Aorta (tissue), 5 donors: ENCODE measurements around the gene MRPS17. TPM values are rescaled to one million over a fixed set of nuclear protein-coding genes. Genes with fewer than 3 reads are reported as not detected.

Source experiments
- ATAC-seq: fragments of 200-7000 bp; cut with Tn5 transposase; one replicate; pipeline ENCODE4 v1.9.1; 2022; ENCODE audit warnings: moderate library complexity; ENCODE audit not compliant: low FRiP score
- DNase-seq, 2 donors: peaks; one replicate each; pipeline ENCODE4 v3.0.0-alpha.2; 2020
- H3K27ac ChIP-seq, 2 donors: one replicate each; pipeline ENCODE4 v1.5.1; 2013; ENCODE audit warnings: low read length in 2 of 2, mild to moderate bottlenecking in 2 of 2, moderate library complexity in 2 of 2, control low read depth in 1 of 2, inconsistent platforms in 1 of 2, low read depth in 1 of 2
- H3K27me3 ChIP-seq, 2 donors: one replicate each; pipeline ENCODE4 v1.6.1; 2013; ENCODE audit warnings: control low read depth in 1 of 2, low read length in 1 of 2, mild to moderate bottlenecking in 1 of 2, moderate library complexity in 1 of 2; ENCODE audit not compliant: insufficient read depth in 2 of 2, control insufficient read depth in 1 of 2
- H3K36me3 ChIP-seq, 2 donors: one replicate each; pipeline ENCODE4 v1.6.1; 2013; ENCODE audit warnings: control low read depth in 1 of 2, low read length in 1 of 2, mild to moderate bottlenecking in 1 of 2; ENCODE audit not compliant: insufficient read depth in 2 of 2, control insufficient read depth in 1 of 2
- H3K4me1 ChIP-seq, 2 donors: one replicate each; pipeline ENCODE4 v1.6.1; 2013; ENCODE audit warnings: low read length in 2 of 2, control low read depth in 1 of 2, mild to moderate bottlenecking in 1 of 2, moderate library complexity in 1 of 2; ENCODE audit not compliant: insufficient read depth in 2 of 2, control insufficient read depth in 1 of 2
- H3K4me3 ChIP-seq, 2 donors: one replicate each; pipeline ENCODE4 v1.5.1; 2013; ENCODE audit warnings: low read length in 2 of 2, control low read depth in 1 of 2, mild to moderate bottlenecking in 1 of 2
- H3K9me3 ChIP-seq: one replicate; pipeline ENCODE4 v1.6.1; 2013; ENCODE audit warnings: mild to moderate bottlenecking, low read length; ENCODE audit not compliant: control insufficient read depth
- WGBS, 2 donors: extraction: QIAGEN DNeasy Blood & Tissue Kit; methylation state at CpG; one replicate each; pipeline ENCODE4 v1.1.7; 2013; 5-methylcytosine and 5-hydroxymethylcytosine counted together
- intact Hi-C, 2 donors: fragments of 100-400 bp; cut with DNase I; formaldehyde crosslinking; loops; one replicate each; pipeline versions ENCODE4 v1.14.2 to v1.15.0; 2022
- long read RNA-seq, 2 donors: library from polyadenylated mRNA; unstranded; transcript quantifications; one replicate each; pipeline ENCODE4 v2.0.0, GENCODE V29; 2020 to 2021
- polyA plus RNA-seq, 2 donors: library from polyadenylated mRNA; stranded (reverse); fragments of 200-250 nt; gene quantifications; one replicate each; pipeline ENCODE4 v1.2.3, GENCODE V29; 2013
- total RNA-seq, 2 donors: library from RNA; stranded (reverse); fragmentation: NEBNext Ultra II Directional; extraction: Animal tissue kit (Norgen Biotek cat#: 25700); gene quantifications; one replicate each; pipeline ENCODE4 v1.2.1, GENCODE V29; 2021
- donor health status: healthy with polysubstance abuse.
- donor health status: Bipolar disorder and iron deficiency.
- donor health status: DM: no; HTN: no; CAD: no.
- donor health status: DM: no; HTN: no; CAD: no.
- donor health status: DM: yes; HTN: yes; CAD: no.

Gene MRPS17
- total RNA-seq (1 to 10 TPM; 8.6 to 9.0 TPM), polyA plus RNA-seq (1 to 10 TPM; 7.9 to 9.4 TPM)
- long read RNA-seq, donor 1, transcript MRPS17-201 (3 exons, 1,845 nt) = major isoform, 15 of 16 reads
- long read RNA-seq, donor 1, partial matches to known transcripts = 0 of 16 reads
- long read RNA-seq, donor 1, other reads (novel, unspliced or antisense) = 1 of 16 reads
- long read RNA-seq, donor 2, transcript MRPS17-201 (3 exons, 1,845 nt) = major isoform, 5 of 5 reads
- long read RNA-seq, donor 2, partial matches to known transcripts = 0 of 5 reads
- long read RNA-seq, donor 2, other reads (novel, unspliced or antisense) = 0 of 5 reads

DNA sequence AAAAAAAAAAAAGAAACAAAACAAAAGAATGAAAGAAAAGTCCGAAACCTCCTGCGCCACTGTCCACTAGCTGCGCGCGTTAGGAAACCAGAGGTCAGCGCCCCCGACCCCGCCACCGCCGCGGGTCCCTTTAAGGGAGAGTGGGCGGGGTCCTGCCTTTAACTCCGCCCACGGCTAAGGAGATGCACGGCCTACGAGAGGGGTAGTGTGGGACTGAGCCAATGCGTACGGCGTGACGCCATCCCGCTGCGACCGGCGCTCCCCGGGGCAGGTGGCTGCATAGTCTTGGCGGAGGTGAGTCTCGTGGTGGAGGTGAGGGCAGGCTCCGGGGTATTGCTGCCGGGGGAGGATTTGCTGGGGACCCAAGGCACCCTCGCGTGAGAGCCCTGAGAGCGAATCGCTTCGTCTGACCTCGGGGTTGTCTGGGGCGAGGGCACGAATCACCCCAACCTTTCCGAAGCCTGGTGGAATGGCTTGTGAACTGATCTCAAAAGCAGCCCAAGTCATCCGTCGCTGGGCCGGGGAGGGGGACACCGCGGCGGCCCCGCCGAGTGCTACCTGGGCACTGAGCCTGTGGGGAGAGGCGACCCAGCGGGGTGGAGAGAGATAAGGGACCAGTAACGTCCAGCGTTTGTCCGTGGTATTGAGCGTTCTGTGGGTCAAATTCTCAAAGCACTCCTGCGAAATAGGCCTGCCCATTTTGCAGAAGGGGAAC lies at the start of gene MRPS17:
Gene MRPS17 (plus strand): TSS at position 241 of the 715 bp plus-strand sequence. CDS start 1,319 bp downstream, outside the sequence.
- peak; percentile 93 to 97 for DNase-seq
- H3K4me1 ChIP-seq = no peaks in the 10 kb centered on the region
- peak within 1 kb of the TSS; percentile 40 to 42 for H3K4me3 ChIP-seq
- peak; percentile 99 for ATAC-seq
- peaks cover 0 to 2% of the 10 kb centered on the region in 2 donors for H3K36me3 ChIP-seq
- no peaks in the 10 kb centered on the region for H3K9me3 ChIP-seq
- 1% methylated on average over 53 of the region's 53 CpGs for WGBS, 2 donors
- no peaks in the 10 kb centered on the region for H3K27me3 ChIP-seq
- intact Hi-C loops = loop anchor here in 1 of 2 donors (5.0 kb wide), 2 partner anchors 64 to 584 kb away; partner anchors contain the start of genes LANCL2 and ZNF713
- peak within 1 kb of the TSS in 1 of 2 donors; percentile 29 for H3K27ac ChIP-seq

GRCh38 chr7:55903985-55904759 lies 47.5 kb upstream of the MRPS17 start:
- no peak overlapping the region for H3K27ac ChIP-seq
- DNase-seq = no peak
- no peaks in the 10 kb centered on the region for H3K9me3 ChIP-seq
- 83 to 94% methylated on average over 2 to 8 of the region's 8 CpGs for WGBS, 2 donors
- no peaks in the 10 kb centered on the region for H3K4me1 ChIP-seq
- peaks cover 0 to 2% of the 10 kb centered on the region in 2 donors for H3K36me3 ChIP-seq
- H3K4me3 ChIP-seq = no peak overlapping the region
- ATAC-seq = no peak
- intact Hi-C loops = no loop called here
- no peaks in the 10 kb centered on the region for H3K27me3 ChIP-seq

DNA sequence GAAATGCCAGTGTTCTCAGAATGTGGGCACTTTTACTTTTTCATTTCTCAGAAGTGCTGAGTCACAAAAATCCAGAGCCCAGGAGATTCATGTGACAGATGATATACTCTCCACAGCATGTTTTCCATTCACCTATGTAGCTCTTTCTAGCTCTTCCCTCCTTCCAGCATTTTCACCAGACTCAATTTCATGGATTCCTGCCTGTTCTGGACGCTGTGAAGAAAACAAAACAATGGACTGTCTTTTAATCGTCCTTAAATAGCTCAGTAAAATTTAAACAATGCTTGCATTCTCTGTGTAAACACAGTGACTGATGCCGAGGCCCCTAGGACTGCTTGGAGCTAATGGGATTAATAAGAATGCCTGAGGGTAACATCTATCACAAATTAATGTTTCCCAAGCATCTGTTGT lies 38.9 kb upstream of the MRPS17 start:
- Histone ChIP-seq H3K27me3 (no peaks in the 10 kb centered on the region), H3K27ac (no peak overlapping the region), H3K9me3 (no peaks in the 10 kb centered on the region), H3K4me1 (no peaks in the 10 kb centered on the region), H3K36me3 (peaks cover 5 to 6% of the 10 kb centered on the region in 2 donors), H3K4me3 (no peak overlapping the region)
- DNase-seq = no peak
- intact Hi-C loops = no loop called here
- WGBS, 2 donors = 36 to 41% methylated on average over 3 of the region's 3 CpGs
- no peak for ATAC-seq

- Histone ChIP-seq H3K9me3 (no peaks in the 10 kb centered on the region), H3K4me1 (no peaks in the 10 kb centered on the region), H3K27ac (no peak overlapping the region), H3K36me3 (peaks cover 0 to 6% of the 10 kb centered on the region in 2 donors), H3K4me3 (no peak overlapping the region), H3K27me3 (no peaks in the 10 kb centered on the region)
- DNase-seq (no peak), ATAC-seq (no peak)
- intact Hi-C loops = no loop called here
- WGBS, 2 donors = 99 to 100% methylated on average over 1 of the region's 1 CpG
Measured at GRCh38 chr7:55917771-55918170, 33.9 kb upstream of the MRPS17 start.

GRCh38 chr7:55928006-55928767 lies 23.5 kb upstream of the MRPS17 start:
- Histone ChIP-seq H3K27me3 (no peaks in the 10 kb centered on the region), H3K4me1 (no peaks in the 10 kb centered on the region), H3K27ac (no peak overlapping the region), H3K9me3 (peaks cover 1% of the 10 kb centered on the region), H3K36me3 (peaks cover 0 to 2% of the 10 kb centered on the region in 2 donors), H3K4me3 (no peak overlapping the region)
- ATAC-seq (no peak), DNase-seq (no peak)
- intact Hi-C loops = no loop called here
- 88 to 90% methylated on average over 5 of the region's 5 CpGs for WGBS, 2 donors

DNA sequence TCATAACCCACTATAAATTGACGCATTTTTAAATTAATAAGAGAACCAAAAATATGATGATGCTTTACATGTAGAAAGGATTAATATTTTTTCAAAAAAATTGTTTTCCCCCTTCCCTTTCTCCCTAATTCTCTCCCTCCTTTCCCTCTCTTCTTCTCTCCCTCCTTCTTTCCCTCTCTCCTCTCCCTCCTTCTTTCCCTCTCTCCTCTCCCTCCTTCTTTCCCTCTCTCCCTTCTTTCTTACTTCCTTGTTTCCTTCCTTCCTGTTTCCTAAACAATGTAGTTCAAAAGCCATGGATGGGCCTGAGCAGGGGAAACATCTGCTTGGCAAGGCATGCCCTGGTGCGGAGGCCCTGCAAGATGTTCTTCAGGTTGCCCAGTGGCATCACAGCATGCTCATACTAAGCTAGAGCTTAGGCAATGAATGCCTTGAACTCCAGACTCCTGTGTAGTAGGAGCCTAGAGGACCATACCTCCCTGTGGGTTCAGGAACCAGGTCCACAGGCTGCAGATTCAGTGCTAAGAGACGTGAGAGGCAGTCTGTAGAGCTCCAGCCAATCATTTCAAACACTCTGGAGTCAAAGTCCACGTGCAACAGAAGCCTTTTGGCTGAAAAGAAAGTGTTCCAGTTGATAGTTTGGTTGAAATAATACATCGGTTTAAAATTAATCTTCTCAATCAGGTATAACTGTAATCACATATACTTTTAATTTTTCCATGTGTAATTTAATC lies 20.1 kb upstream of the MRPS17 start:
- no peak overlapping the region for H3K27ac ChIP-seq
- DNase-seq (no peak), ATAC-seq (no peak)
- no peak overlapping the region for H3K4me3 ChIP-seq
- WGBS, 2 donors = 73 to 80% methylated on average over 5 of the region's 5 CpGs
- no peaks in the 10 kb centered on the region for H3K27me3 ChIP-seq
- peaks cover 0 to 2% of the 10 kb centered on the region in 2 donors for H3K36me3 ChIP-seq
- no peaks in the 10 kb centered on the region for H3K4me1 ChIP-seq
- peaks cover 5% of the 10 kb centered on the region for H3K9me3 ChIP-seq
- intact Hi-C loops = no loop called here

- DNase-seq (no peak), ATAC-seq (no peak)
- Histone ChIP-seq H3K36me3 (no peaks in the 10 kb centered on the region), H3K9me3 (peaks cover 7% of the 10 kb centered on the region), H3K27me3 (no peaks in the 10 kb centered on the region), H3K27ac (no peak overlapping the region), H3K4me1 (no peaks in the 10 kb centered on the region), H3K4me3 (no peak overlapping the region)
- intact Hi-C loops = no loop called here
- 89 to 91% methylated on average over 7 of the region's 7 CpGs for WGBS, 2 donors
Measured at GRCh38 chr7:55939514-55940123, 12.1 kb upstream of the MRPS17 start.
